HG03575 (cell line): Measurements from ENCODE around the gene CYP51A1.
"Not testable (repeated sequence)": the region's sequence is repeated elsewhere in the genome, so short reads cannot be mapped to it uniquely, and the experiment has no call there.

Experiments used
- ATAC-seq: cut with Tn5 transposase; IDR thresholded peaks from one replicate; pipeline ENCODE4 v1.9.1; 2021; ENCODE audit not compliant: unreplicated experiment, insufficient number of reproducible peaks, low FRiP score; ENCODE audit errors: extremely low read depth

CYP51A1 gene

GRCh38 chr7:92134271-92135051 lies at the start of gene CYP51A1:
Gene CYP51A1 (minus strand): TSS chr7:92134477. CDS start chr7:92134364, 113 bp downstream.
- peak; percentile 61 for ATAC-seq

GRCh38 chr7:92178928-92179924 lies 44.9 kb upstream of the CYP51A1 start, which contains the start of gene LRRD1:
Gene LRRD1 (minus strand): TSS chr7:92179142. CDS start chr7:92165202, 13,940 bp downstream.
- no peak for ATAC-seq

- ATAC-seq = no peak
Observed at GRCh38 chr7:92177362-92177761, 43.1 kb upstream of the CYP51A1 start.

- not testable (repeated sequence) for ATAC-seq
Observed at GRCh38 chr7:92169529-92169928, 35.3 kb upstream of the CYP51A1 start.

- ATAC-seq = no peak
Observed at GRCh38 chr7:92161271-92161670, 27.0 kb upstream of the CYP51A1 start.

GRCh38 chr7:92158660-92159575 lies 24.6 kb upstream of the CYP51A1 start:
- ATAC-seq = no peak

GRCh38 chr7:92156990-92157389 lies 22.7 kb upstream of the CYP51A1 start:
- ATAC-seq = no peak

- ATAC-seq = no peak
Observed at GRCh38 chr7:92155108-92155739, 20.9 kb upstream of the CYP51A1 start.

- no peak for ATAC-seq
Observed at GRCh38 chr7:92150450-92151017, 16.3 kb upstream of the CYP51A1 start.

GRCh38 chr7:92149736-92150239 lies 15.5 kb upstream of the CYP51A1 start:
- no peak for ATAC-seq

- not testable (repeated sequence) for ATAC-seq
Observed at GRCh38 chr7:92143192-92143880, 9.1 kb upstream of the CYP51A1 start.

GRCh38 chr7:92142791-92143190 lies 8.5 kb upstream of the CYP51A1 start:
- ATAC-seq = not testable (repeated sequence)

- no peak for ATAC-seq
Observed at GRCh38 chr7:92141161-92141560, 6.9 kb upstream of the CYP51A1 start.

GRCh38 chr7:92137557-92137956 lies 3.3 kb upstream of the CYP51A1 start:
- ATAC-seq = no peak

GRCh38 chr7:92135052-92135889 lies 994 bp upstream of the CYP51A1 start:
- ATAC-seq = no peak

- ATAC-seq = peak; percentile 3
Observed at GRCh38 chr7:92133737-92134270, 473 bp downstream of the CYP51A1 start.
